IPS-NIHi11 (cell line): Measurements from ENCODE around the gene NT5M.
A peak's percentile ranks its signal among the peaks of the same experiment; 100 is the strongest.
"Not testable (repeated sequence)": the region's sequence is repeated elsewhere in the genome, so short reads cannot be mapped to it uniquely, and the experiment has no call there.

Experiments
- DNase-seq: peaks from one replicate; pipeline ENCODE4 v3.0.0; 2012; ENCODE audit warnings: mixed read lengths, low spot score

Gene NT5M

GRCh38 chr17:17303010-17303846, at the start of gene NT5M:
Gene NT5M, plus strand, starts transcription at chr17:17303373. Its CDS starts 178 bp downstream, at chr17:17303551.
- peak; percentile 93 for DNase-seq

- no peak for DNase-seq
Measured at GRCh38 chr17:17253406-17253805, 49.8 kb upstream of the NT5M start.

- DNase-seq: no peak
Measured at GRCh38 chr17:17254036-17254435, 49.1 kb upstream of the NT5M start.

- DNase-seq: not testable (repeated sequence)
Measured at GRCh38 chr17:17255689-17256088, 47.5 kb upstream of the NT5M start.

- no peak for DNase-seq
Measured at GRCh38 chr17:17256316-17256715, 46.9 kb upstream of the NT5M start.

GRCh38 chr17:17258011-17258410, 45.2 kb upstream of the NT5M start:
- no peak for DNase-seq

GRCh38 chr17:17258998-17259397, 44.2 kb upstream of the NT5M start:
- DNase-seq: no peak

GRCh38 chr17:17264430-17264829, 38.7 kb upstream of the NT5M start:
- peak; percentile 13 for DNase-seq

- no peak for DNase-seq
Measured at GRCh38 chr17:17269926-17270773, 33.0 kb upstream of the NT5M start.

- DNase-seq: no peak
Measured at GRCh38 chr17:17275971-17276370, 27.2 kb upstream of the NT5M start.

- not testable (repeated sequence) for DNase-seq
Measured at GRCh38 chr17:17277431-17277830, 25.7 kb upstream of the NT5M start.

GRCh38 chr17:17279316-17279715, 23.9 kb upstream of the NT5M start:
- no peak for DNase-seq

GRCh38 chr17:17280613-17281549, 22.3 kb upstream of the NT5M start, which contains the start of gene COPS3:
Gene COPS3, minus strand, starts transcription at chr17:17281246. Its CDS starts 60 bp downstream, at chr17:17281186.
- DNase-seq: peak; percentile 98

- no peak for DNase-seq
Measured at GRCh38 chr17:17285951-17286350, 17.2 kb upstream of the NT5M start.

- DNase-seq: no peak
Measured at GRCh38 chr17:17289086-17289485, 14.1 kb upstream of the NT5M start.

- DNase-seq: no peak
Measured at GRCh38 chr17:17289701-17290100, 13.5 kb upstream of the NT5M start.

- no peak for DNase-seq
Measured at GRCh38 chr17:17295141-17295540, 8.0 kb upstream of the NT5M start.

GRCh38 chr17:17297217-17297616, 6.0 kb upstream of the NT5M start:
- no peak for DNase-seq

GRCh38 chr17:17298108-17298507, 5.1 kb upstream of the NT5M start:
- DNase-seq: no peak

GRCh38 chr17:17300624-17301568, 2.3 kb upstream of the NT5M start:
- DNase-seq: peak; percentile 82

GRCh38 chr17:17301659-17302058, 1.5 kb upstream of the NT5M start:
- DNase-seq: not testable (repeated sequence)
